ENCODE data around the gene MOSMO.

DNA sequence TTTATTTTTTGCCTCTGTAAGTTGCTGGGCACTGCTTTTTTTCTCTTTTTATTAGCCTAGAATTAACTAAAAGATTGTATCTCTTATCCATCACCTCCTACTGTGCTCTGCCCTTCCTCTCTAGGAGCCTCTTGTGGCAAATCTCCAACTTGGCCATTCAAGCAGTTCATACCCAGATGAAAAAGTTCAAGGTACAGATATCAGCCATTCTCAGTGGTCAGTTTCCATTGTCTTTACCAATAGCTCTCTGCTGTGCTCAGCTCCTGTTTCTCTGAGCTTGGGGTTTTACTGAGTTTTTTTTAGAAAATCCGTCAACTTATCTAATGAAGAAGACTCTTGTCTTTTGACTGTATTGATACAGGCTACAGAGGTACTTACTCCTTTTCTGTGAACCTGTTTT is 15.6 kb downstream of the MOSMO start:
- no peak for TF ChIP-seq EZH2 (IDR thresholded peaks at IDR 0.05; ENCODE audit: low read length, unreplicated experiment)
- TF ChIP-seq, protein P1, sequence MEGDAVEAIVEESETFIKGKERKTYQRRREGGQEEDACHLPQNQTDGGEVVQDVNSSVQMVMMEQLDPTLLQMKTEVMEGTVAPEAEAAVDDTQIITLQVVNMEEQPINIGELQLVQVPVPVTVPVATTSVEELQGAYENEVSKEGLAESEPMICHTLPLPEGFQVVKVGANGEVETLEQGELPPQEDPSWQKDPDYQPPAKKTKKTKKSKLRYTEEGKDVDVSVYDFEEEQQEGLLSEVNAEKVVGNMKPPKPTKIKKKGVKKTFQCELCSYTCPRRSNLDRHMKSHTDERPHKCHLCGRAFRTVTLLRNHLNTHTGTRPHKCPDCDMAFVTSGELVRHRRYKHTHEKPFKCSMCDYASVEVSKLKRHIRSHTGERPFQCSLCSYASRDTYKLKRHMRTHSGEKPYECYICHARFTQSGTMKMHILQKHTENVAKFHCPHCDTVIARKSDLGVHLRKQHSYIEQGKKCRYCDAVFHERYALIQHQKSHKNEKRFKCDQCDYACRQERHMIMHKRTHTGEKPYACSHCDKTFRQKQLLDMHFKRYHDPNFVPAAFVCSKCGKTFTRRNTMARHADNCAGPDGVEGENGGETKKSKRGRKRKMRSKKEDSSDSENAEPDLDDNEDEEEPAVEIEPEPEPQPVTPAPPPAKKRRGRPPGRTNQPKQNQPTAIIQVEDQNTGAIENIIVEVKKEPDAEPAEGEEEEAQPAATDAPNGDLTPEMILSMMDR (conservative IDR thresholded peaks at IDR 0.05; ENCODE audit: low read depth, low read length), result no peak
